CD4-positive, alpha-beta T cell (primary cell): ENCODE results near the gene RNF133. TPM values are rescaled to one million over a fixed set of nuclear protein-coding genes. Genes with fewer than 3 reads are reported as not detected.

Source experiments
- ATAC-seq: fragments of 200-7000 bp; cut with Tn5 transposase; one replicate; pipeline ENCODE4 v1.10.0; 2022; ENCODE audit warnings: mild to moderate bottlenecking; ENCODE audit not compliant: poor library complexity
- CTCF ChIA-PET: fragments of 350-600 bp; sonication (Branson Sonifier 250); formaldehyde crosslinking; loops from one replicate; lab custom pipeline; 2021; ENCODE audit warnings: antibody characterized with exemption, inconsistent platforms; lab: Charles Lee
- POLR2A ChIA-PET: fragments of 350-600 bp; sonication (Branson Sonifier 250); formaldehyde crosslinking; loops from one replicate; lab custom pipeline; 2021; ENCODE audit warnings: antibody characterized with exemption, inconsistent platforms; lab: Charles Lee
- DNase-seq, 14 experiments: peaks; one replicate each; pipeline ENCODE4 v3.0.0-alpha.2; 2013 to 2020; ENCODE audit warnings: mixed read lengths in 2 of 14
- H3K27ac ChIP-seq, 2 donors: one replicate each; pipeline versions ENCODE4 v1.5.1 to v1.7.0; 2013; ENCODE audit warnings: low read length in 2 of 2, low read depth in 1 of 2, mild to moderate bottlenecking in 1 of 2
- H3K27me3 ChIP-seq, 2 experiments: 1 replicate in 1 of 2; 2 replicates in 1 of 2; pipeline versions ENCODE4 v1.6.1 to v1.7.0; 2013; ENCODE audit warnings: low read length in 2 of 2, control low read depth in 1 of 2, mild to moderate bottlenecking in 1 of 2, moderate library complexity in 1 of 2; ENCODE audit not compliant: insufficient read depth in 2 of 2, control insufficient read depth in 1 of 2
- H3K36me3 ChIP-seq: one replicate; pipeline ENCODE4 v1.6.1; 2013; ENCODE audit warnings: low read length, control low read depth; ENCODE audit not compliant: insufficient read depth
- H3K4me1 ChIP-seq: one replicate; pipeline ENCODE4 v1.6.1; 2013; ENCODE audit warnings: low read length, control low read depth; ENCODE audit not compliant: insufficient read depth
- H3K4me3 ChIP-seq: one replicate; pipeline ENCODE4 v1.5.1; 2013; ENCODE audit warnings: mild to moderate bottlenecking, low read length, moderate library complexity
- H3K9me3 ChIP-seq, 2 experiments: 1 replicate in 1 of 2; 2 replicates in 1 of 2; pipeline versions ENCODE4 v1.6.1 to v1.7.0; 2013; ENCODE audit warnings: low read length in 2 of 2, mild to moderate bottlenecking in 2 of 2, control low read depth in 1 of 2, moderate library complexity in 1 of 2; ENCODE audit not compliant: control insufficient read depth in 1 of 2, insufficient read depth in 1 of 2
- H3K27ac Mint-ChIP-seq: one replicate; pipeline ENCODE4 v1.8.0; 2020; ENCODE audit warnings: mixed read lengths
- H3K27me3 Mint-ChIP-seq: one replicate; pipeline ENCODE4 v1.8.0; 2021; ENCODE audit warnings: mixed read lengths
- H3K36me3 Mint-ChIP-seq: one replicate; pipeline ENCODE4 v1.8.0; 2021; ENCODE audit warnings: low read depth, mixed read lengths
- H3K4me1 Mint-ChIP-seq: one replicate; pipeline ENCODE4 v1.8.0; 2021; ENCODE audit warnings: low read depth, mixed read lengths
- H3K4me3 Mint-ChIP-seq: one replicate; pipeline ENCODE4 v1.8.0; 2020; ENCODE audit warnings: mild to moderate bottlenecking, mixed read lengths
- H3K9me3 Mint-ChIP-seq: one replicate; pipeline ENCODE4 v1.8.0; 2020; ENCODE audit warnings: mixed read lengths
- intact Hi-C, 2 experiments: fragments of 100-400 bp; cut with DNase I in 1 of 2; cut with micrococcal nuclease in 1 of 2; formaldehyde crosslinking; loops; one replicate each; pipeline versions ENCODE4 v1.15.1 to v1.9.0; 2023 to 2025; cut with DNase I, micrococcal nuclease
- total RNA-seq, 174 experiments: library from RNA in 2 of 174; stranded (reverse) in 2 of 174; gene quantifications; one replicate each; pipeline ENCODE4 v1.2.3 and lab custom pipeline; 2021 to 2026
- TF ChIP-seq, protein P1 (sequence below): fragments of 200-600 bp; IDR thresholded peaks from one replicate; pipeline ENCODE4 v1.8.0; 2022; ENCODE audit warnings: antibody characterized with exemption, mild to moderate bottlenecking

The RNF133 gene
- total RNA-seq, 2 experiments from 2014 or later, result not detected

- Mint-ChIP-seq H3K4me3 (no peak overlapping the region), H3K4me1 (no peaks in the 10 kb centered on the region), H3K36me3 (no peaks in the 10 kb centered on the region), H3K27me3 (no peaks in the 10 kb centered on the region), H3K9me3 (peaks cover 2% of the 10 kb centered on the region), H3K27ac (no peak overlapping the region)
- no peaks in the 10 kb centered on the region for H3K36me3 ChIP-seq
- H3K27ac ChIP-seq, result no peak overlapping the region
- H3K4me1 ChIP-seq, result no peaks in the 10 kb centered on the region
- ATAC-seq (no peak), DNase-seq (no peak)
- CTCF ChIA-PET, result no interaction called here
- H3K27me3 ChIP-seq, result no peaks in the 10 kb centered on the region
- no peak overlapping the region for H3K4me3 ChIP-seq
- intact Hi-C loops, result no loop called here
- H3K9me3 ChIP-seq, result peaks cover 0 to 13% of the 10 kb centered on the region in 2 experiments
- TF ChIP-seq, protein P1, sequence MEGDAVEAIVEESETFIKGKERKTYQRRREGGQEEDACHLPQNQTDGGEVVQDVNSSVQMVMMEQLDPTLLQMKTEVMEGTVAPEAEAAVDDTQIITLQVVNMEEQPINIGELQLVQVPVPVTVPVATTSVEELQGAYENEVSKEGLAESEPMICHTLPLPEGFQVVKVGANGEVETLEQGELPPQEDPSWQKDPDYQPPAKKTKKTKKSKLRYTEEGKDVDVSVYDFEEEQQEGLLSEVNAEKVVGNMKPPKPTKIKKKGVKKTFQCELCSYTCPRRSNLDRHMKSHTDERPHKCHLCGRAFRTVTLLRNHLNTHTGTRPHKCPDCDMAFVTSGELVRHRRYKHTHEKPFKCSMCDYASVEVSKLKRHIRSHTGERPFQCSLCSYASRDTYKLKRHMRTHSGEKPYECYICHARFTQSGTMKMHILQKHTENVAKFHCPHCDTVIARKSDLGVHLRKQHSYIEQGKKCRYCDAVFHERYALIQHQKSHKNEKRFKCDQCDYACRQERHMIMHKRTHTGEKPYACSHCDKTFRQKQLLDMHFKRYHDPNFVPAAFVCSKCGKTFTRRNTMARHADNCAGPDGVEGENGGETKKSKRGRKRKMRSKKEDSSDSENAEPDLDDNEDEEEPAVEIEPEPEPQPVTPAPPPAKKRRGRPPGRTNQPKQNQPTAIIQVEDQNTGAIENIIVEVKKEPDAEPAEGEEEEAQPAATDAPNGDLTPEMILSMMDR, result no peak
- POLR2A ChIA-PET, result no interaction called here
Observed at GRCh38 chr7:122675011-122675410, 23.9 kb downstream of the RNF133 start.

DNA sequence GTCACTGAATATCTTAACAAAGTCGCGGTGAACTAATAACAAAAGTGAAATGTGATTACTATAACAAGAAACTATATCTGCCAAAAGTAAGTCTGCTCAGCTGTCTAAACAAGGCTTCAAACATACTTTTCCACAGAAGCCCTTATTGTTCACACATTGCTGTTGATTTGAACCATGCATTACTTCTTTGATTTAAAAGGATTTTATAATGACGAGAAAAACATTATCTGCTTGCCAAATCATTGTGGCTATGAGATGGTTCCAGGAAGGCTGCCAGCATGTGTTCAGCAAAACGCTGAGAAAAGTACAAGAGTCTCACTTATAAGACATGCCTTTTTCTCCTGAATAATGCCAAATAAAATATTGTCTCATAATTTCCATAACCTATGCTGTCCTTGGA, 24.4 kb downstream of the RNF133 start:
- ATAC-seq (no peak), DNase-seq (no peak)
- CTCF ChIA-PET, result no interaction called here
- H3K36me3 ChIP-seq, result no peaks in the 10 kb centered on the region
- no peak overlapping the region for H3K27ac ChIP-seq
- no peaks in the 10 kb centered on the region for H3K27me3 ChIP-seq
- H3K27me3 Mint-ChIP-seq, result no peaks in the 10 kb centered on the region
- intact Hi-C loops, result no loop called here
- H3K4me3 Mint-ChIP-seq, result no peak overlapping the region
- no peaks in the 10 kb centered on the region for H3K36me3 Mint-ChIP-seq
- H3K4me1 Mint-ChIP-seq, result no peaks in the 10 kb centered on the region
- no peaks in the 10 kb centered on the region for H3K4me1 ChIP-seq
- TF ChIP-seq, protein P1, result no peak
- no peak overlapping the region for H3K27ac Mint-ChIP-seq
- peaks cover 6% of the 10 kb centered on the region for H3K9me3 Mint-ChIP-seq
- peaks cover 0 to 13% of the 10 kb centered on the region in 2 experiments for H3K9me3 ChIP-seq
- H3K4me3 ChIP-seq, result no peak overlapping the region
- POLR2A ChIA-PET, result no interaction called here

DNA sequence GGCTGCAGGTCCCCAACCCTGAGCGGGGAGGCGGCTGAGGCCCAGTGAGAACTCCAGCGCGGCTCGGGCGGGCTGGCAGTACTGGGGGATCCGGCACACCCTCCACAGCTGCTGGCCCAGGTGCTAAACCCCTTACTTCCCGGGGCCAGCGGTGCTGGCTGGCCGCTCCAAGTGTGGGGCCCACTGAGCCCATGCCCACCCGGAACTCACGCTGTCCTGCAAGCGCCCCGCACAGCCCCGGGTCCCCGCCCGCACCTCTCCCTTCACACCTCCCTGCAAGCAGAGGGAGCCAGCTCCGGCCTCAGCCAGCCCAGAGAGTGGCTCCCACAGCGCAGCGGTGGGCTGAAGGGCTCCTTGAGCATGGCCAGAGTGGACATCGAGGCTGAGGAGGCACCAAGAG, 25.0 kb downstream of the RNF133 start:
- Histone ChIP-seq H3K36me3 (no peaks in the 10 kb centered on the region), H3K4me3 (no peak overlapping the region), H3K9me3 (peaks cover 0 to 13% of the 10 kb centered on the region in 2 experiments), H3K4me1 (no peaks in the 10 kb centered on the region), H3K27me3 (no peaks in the 10 kb centered on the region), H3K27ac (no peak overlapping the region)
- TF ChIP-seq, protein P1, result no peak
- ATAC-seq (no peak), DNase-seq (no peak)
- ChIA-PET POLR2A (no interaction called here), CTCF (no interaction called here)
- Mint-ChIP-seq H3K36me3 (no peaks in the 10 kb centered on the region), H3K27ac (no peak overlapping the region), H3K9me3 (peaks cover 6% of the 10 kb centered on the region), H3K4me3 (no peak overlapping the region), H3K4me1 (no peaks in the 10 kb centered on the region), H3K27me3 (no peaks in the 10 kb centered on the region)
- intact Hi-C loops, result no loop called here
